GM18508 (cell line): Measurements from ENCODE around the gene NT5C3A.
"Not testable (repeated sequence)": the region's sequence is repeated elsewhere in the genome, so short reads cannot be mapped to it uniquely, and the experiment has no call there.

Experiments
- ATAC-seq: cut with Tn5 transposase; IDR thresholded peaks from one replicate; pipeline ENCODE4 v1.9.1; 2021; ENCODE audit warnings: moderate number of reproducible peaks; ENCODE audit not compliant: insufficient read depth, unreplicated experiment

NT5C3A gene

GRCh38 chr7:33062023-33062781, at the start of gene NT5C3A:
Gene NT5C3A, minus strand, starts transcription at chr7:33062776. Its CDS starts 71 bp downstream, at chr7:33062705.
- ATAC-seq = peak; percentile 30

- ATAC-seq = no peak
These were observed 49.0 kb upstream of the NT5C3A start for GRCh38 chr7:33111614-33112013.

GRCh38 chr7:33109758-33110238, 47.2 kb upstream of the NT5C3A start:
- ATAC-seq = no peak

GRCh38 chr7:33109005-33109757, 46.6 kb upstream of the NT5C3A start, which contains the start of gene RP9:
Gene RP9, minus strand, starts transcription at chr7:33109404. Its CDS starts 32 bp downstream, at chr7:33109372.
- ATAC-seq = peak; percentile 40

- no peak for ATAC-seq
These were observed 46.0 kb upstream of the NT5C3A start for GRCh38 chr7:33108554-33109004.

- ATAC-seq = no peak
These were observed 44.8 kb upstream of the NT5C3A start for GRCh38 chr7:33107136-33108066.

GRCh38 chr7:33101906-33102305, 39.3 kb upstream of the NT5C3A start:
- ATAC-seq = no peak

GRCh38 chr7:33100770-33101169, 38.2 kb upstream of the NT5C3A start:
- ATAC-seq = no peak

- ATAC-seq = no peak
These were observed 36.8 kb upstream of the NT5C3A start for GRCh38 chr7:33099154-33099940.

GRCh38 chr7:33094745-33095275, 32.2 kb upstream of the NT5C3A start:
- not testable (repeated sequence) for ATAC-seq

GRCh38 chr7:33093266-33093665, 30.7 kb upstream of the NT5C3A start:
- ATAC-seq = no peak

GRCh38 chr7:33091641-33092191, 29.1 kb upstream of the NT5C3A start:
- no peak for ATAC-seq

GRCh38 chr7:33091111-33091531, 28.5 kb upstream of the NT5C3A start:
- no peak for ATAC-seq

- no peak for ATAC-seq
These were observed 26.6 kb upstream of the NT5C3A start for GRCh38 chr7:33089142-33089541.

GRCh38 chr7:33087858-33088257, 25.3 kb upstream of the NT5C3A start:
- no peak for ATAC-seq

GRCh38 chr7:33087356-33087755, 24.8 kb upstream of the NT5C3A start:
- ATAC-seq = no peak

GRCh38 chr7:33079763-33080690, 17.5 kb upstream of the NT5C3A start:
- ATAC-seq = no peak

GRCh38 chr7:33079096-33079495, 16.5 kb upstream of the NT5C3A start:
- ATAC-seq = no peak
